ENCODE measurements around the gene GPR146.

GPR146 gene

DNA sequence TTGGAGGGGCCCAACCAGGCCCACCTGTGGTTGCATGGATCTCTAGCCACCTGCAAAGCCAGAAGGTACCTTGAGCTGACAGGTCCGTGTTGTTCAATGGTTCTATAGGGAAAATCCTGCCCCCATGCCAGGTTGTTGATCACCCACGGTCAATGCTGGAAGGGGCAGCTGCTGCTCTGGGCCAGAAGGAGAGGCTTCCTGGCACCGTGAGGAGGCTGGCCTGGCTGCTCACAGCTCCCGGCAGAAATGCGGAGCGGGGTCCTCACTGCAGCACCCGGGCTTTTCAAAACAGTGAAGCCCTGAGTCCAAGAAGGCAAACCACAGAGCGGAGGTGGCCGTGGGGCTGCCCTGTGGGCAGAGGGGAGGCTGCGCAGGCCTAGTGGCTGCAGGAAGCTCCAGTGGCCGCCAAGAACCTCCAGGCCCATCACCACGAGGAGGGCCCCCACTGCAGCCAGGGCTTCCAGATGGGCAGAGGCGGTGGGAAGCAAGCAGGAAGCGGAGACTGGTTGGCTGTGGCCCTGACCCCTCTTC is 25.0 kb upstream of the GPR146 start:
- H3K36me3 Mint-ChIP-seq = peaks cover 35% of the 10 kb centered on the region
- no peak overlapping the region for H3K4me3 Mint-ChIP-seq
- no peaks in the 10 kb centered on the region for H3K27me3 Mint-ChIP-seq
- H3K9me3 Mint-ChIP-seq = no peaks in the 10 kb centered on the region
- peaks cover 50% of the 10 kb centered on the region for H3K4me1 Mint-ChIP-seq
- ATAC-seq = no peak
- no peak overlapping the region for H3K27ac Mint-ChIP-seq

DNA sequence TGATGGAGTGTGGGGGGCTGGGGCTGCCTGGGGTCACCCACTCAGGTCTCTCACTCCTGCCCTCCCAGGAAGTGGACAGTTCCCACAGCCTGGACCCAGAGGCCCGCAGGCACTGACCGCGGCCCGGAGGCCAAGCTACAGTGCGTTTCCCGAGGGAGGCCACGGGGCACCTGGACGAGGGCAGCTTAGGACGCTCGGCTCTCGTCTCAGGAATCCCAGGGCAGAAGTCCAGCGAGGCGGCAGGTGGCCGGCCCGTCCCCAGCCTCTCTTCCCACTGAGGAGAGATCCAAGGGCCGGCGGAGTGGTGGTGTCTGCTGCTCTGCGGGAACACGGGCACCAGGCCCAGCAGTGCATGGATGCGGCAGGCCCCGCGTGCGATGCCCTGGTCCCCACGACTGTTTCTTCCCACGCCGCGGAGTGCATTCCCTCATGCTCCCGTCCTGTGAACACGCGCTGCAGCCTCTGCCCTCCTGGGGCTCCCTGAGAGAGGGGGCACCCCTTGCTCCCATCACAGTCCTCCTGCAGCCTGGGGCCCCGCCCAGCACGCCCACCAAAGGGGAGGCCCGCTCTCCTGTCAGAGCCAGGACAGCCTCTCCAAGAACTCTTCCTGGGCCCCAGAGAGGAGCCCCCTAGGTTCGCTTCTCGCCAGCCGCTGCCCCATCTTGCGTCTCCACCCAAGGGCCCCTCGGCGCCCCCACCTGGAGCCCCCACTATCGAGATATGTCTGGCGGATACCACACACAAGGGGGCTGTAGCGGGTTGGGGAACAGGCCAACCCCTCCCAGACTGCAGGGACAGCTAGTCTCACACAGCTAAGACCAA is 24.3 kb upstream of the GPR146 start:
- Mint-ChIP-seq H3K36me3 (peaks cover 41% of the 10 kb centered on the region), H3K9me3 (no peaks in the 10 kb centered on the region), H3K4me3 (no peak overlapping the region), H3K27me3 (no peaks in the 10 kb centered on the region), H3K27ac (no peak overlapping the region), H3K4me1 (peaks cover 52% of the 10 kb centered on the region)
- ATAC-seq = no peak

DNA sequence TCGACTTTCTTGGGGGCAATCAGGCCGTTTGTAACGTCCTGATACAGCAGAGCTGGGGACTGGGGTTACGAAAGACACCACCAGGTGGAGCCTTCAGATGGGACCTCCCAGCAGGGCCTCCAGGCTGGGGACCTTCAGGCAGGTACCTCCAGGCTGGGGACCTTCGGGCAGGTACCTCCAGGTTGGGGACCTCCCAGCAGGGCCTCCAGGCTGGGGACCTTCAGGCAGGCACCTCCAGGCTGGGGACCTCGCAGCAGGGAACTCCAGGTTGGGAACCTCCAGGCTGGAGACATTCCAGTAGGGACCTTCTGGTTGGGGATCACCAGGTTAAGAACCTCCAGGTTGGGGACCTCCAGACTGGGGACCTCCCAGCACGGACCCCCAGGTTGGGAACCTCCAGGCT is 23.5 kb upstream of the GPR146 start:
- H3K36me3 Mint-ChIP-seq = peaks cover 46% of the 10 kb centered on the region
- peaks cover 57% of the 10 kb centered on the region for H3K4me1 Mint-ChIP-seq
- no peaks in the 10 kb centered on the region for H3K27me3 Mint-ChIP-seq
- ATAC-seq = no peak
- H3K9me3 Mint-ChIP-seq = no peaks in the 10 kb centered on the region
- no peak overlapping the region for H3K27ac Mint-ChIP-seq
- H3K4me3 Mint-ChIP-seq = no peak overlapping the region

DNA sequence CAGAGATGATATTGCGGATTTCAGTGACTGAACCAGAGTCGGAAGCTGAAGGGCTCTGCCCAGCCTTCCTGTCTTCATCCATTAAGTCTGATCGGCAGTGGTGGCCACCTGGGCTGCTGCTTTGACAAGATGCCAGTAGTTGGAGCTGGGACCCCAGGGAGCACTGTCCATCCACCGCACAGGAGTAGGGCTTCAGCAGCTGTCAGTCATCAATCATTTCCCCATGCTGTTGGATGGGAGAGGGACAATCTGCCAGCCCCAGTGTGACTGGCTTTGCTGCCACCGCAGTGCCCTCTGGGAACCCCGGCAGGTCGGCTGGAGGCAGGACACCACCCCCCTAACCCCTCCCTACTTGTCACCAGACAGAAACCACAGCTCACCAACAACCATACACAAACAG is 23.0 kb upstream of the GPR146 start:
- Mint-ChIP-seq H3K4me1 (peaks cover 62% of the 10 kb centered on the region), H3K27ac (no peak overlapping the region), H3K4me3 (no peak overlapping the region), H3K27me3 (no peaks in the 10 kb centered on the region), H3K36me3 (peaks cover 51% of the 10 kb centered on the region), H3K9me3 (no peaks in the 10 kb centered on the region)
- ATAC-seq = no peak

DNA sequence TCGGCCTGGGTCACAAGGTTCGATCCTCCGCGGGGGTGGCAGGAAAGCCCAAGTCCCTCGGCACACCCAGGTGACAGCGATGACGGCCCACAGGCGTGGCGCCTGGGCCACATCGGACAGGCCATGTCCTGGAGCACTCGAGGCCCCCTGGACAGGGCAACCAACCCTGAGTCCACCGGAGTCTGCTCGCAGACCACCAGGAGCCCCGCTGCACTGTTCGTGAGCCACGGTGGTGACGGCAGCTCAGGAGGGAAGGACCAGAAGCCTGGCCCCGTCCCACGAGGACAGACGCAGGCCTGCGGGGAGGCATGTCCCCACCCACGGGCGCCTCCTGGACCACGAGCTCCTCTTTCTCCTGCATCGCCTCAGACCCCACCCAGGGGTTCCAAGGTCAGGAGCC is 22.4 kb upstream of the GPR146 start:
- H3K36me3 Mint-ChIP-seq = peaks cover 56% of the 10 kb centered on the region
- H3K4me1 Mint-ChIP-seq = peaks cover 68% of the 10 kb centered on the region
- H3K27me3 Mint-ChIP-seq = no peaks in the 10 kb centered on the region
- no peaks in the 10 kb centered on the region for H3K9me3 Mint-ChIP-seq
- H3K4me3 Mint-ChIP-seq = no peak overlapping the region
- no peak for ATAC-seq
- H3K27ac Mint-ChIP-seq = peak overlapping the region; percentile 89

DNA sequence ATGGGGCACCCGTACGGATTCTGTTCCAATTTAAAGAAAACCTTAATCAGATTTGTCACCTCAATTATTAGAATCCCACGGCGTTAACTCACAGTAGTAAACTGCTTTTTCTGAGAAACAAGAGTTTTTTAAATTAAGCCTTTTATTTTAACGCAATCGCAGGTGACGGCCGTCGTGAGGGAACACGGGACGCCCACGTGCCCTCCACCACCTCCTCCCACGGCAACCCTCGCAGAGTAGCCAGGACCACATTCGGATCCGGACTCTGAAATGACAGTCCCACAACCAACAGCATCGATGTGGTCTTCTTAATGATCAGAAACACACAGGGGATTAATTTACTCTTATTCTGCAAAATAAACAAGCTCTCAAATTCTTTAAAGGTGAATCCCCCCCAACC is 22.0 kb upstream of the GPR146 start:
- peaks cover 61% of the 10 kb centered on the region for H3K36me3 Mint-ChIP-seq
- H3K9me3 Mint-ChIP-seq = no peaks in the 10 kb centered on the region
- no peak overlapping the region for H3K4me3 Mint-ChIP-seq
- no peak for ATAC-seq
- H3K27me3 Mint-ChIP-seq = no peaks in the 10 kb centered on the region
- peaks cover 72% of the 10 kb centered on the region for H3K4me1 Mint-ChIP-seq
- H3K27ac Mint-ChIP-seq = peak overlapping the region; percentile 89

- Mint-ChIP-seq H3K9me3 (no peaks in the 10 kb centered on the region), H3K4me1 (peaks cover 73% of the 10 kb centered on the region), H3K27me3 (no peaks in the 10 kb centered on the region), H3K4me3 (peak overlapping the region; percentile 78), H3K27ac (peak overlapping the region; percentile 89), H3K36me3 (peaks cover 61% of the 10 kb centered on the region)
- peak; percentile 76 for ATAC-seq
Measured at GRCh38 chr7:1022801-1023465, 21.4 kb upstream of the GPR146 start.

- peak overlapping the region; percentile 78 for H3K4me3 Mint-ChIP-seq
- peak overlapping the region; percentile 89 for H3K27ac Mint-ChIP-seq
- H3K4me1 Mint-ChIP-seq = peaks cover 74% of the 10 kb centered on the region
- H3K9me3 Mint-ChIP-seq = no peaks in the 10 kb centered on the region
- no peaks in the 10 kb centered on the region for H3K27me3 Mint-ChIP-seq
- ATAC-seq = peak; percentile 87
- H3K36me3 Mint-ChIP-seq = peaks cover 52% of the 10 kb centered on the region
Measured at GRCh38 chr7:1024331-1024841, 20.0 kb upstream of the GPR146 start.

DNA sequence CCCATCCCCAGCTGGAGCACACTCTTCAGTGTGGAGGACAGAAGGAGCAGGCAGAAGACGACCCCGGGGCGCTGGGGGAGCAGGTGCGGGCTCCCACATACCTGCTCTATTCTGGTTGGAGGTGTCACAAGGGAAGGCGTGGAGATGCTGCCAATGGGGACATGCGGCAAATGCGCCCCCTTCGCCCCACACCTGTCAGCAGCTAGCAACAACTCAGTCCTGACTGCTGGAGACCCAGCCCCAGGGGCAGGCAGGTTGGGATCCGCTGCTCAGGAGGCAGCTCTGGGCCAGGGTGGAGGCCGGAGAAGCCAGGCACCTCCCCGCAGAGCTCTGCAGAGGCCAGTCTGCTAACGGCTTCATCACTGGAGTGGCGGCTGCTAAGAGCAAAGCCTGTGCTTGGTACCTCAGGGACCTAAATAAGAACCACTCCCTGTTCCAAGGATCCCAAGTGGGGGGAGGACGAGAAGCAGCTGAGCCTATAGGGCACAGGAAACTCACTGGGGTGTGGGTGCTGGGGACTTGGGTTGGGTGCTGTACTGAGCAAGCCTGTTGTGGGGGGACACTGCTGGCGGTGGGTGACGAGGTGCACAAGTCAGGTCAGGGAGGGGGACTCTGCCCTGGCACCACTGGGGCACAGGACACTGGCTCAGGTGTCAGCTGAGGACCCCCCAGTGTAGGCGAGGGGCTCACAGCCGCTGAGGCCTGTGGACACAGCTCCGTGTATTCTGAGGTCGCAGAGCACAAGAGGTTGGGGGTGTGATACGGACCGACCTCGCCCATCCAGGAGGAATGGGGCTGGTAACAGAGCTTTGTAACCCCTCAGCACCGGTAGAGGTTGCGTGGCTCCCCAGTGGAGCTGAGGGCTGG is 19.2 kb upstream of the GPR146 start:
- H3K4me3 Mint-ChIP-seq = peak overlapping the region; percentile 78
- ATAC-seq = no peak

GRCh38 chr7:1025743-1026581 is 18.4 kb upstream of the GPR146 start:
- peaks cover 45% of the 10 kb centered on the region for H3K36me3 Mint-ChIP-seq
- peaks cover 4% of the 10 kb centered on the region for H3K27me3 Mint-ChIP-seq
- H3K4me1 Mint-ChIP-seq = peaks cover 81% of the 10 kb centered on the region
- peak overlapping the region; percentile 89 for H3K27ac Mint-ChIP-seq
- peak overlapping the region; percentile 88 for H3K4me3 Mint-ChIP-seq
- no peak for ATAC-seq
- H3K9me3 Mint-ChIP-seq = no peaks in the 10 kb centered on the region

More for the DNA sequence above, 19.2 kb upstream of the GPR146 start:
- Mint-ChIP-seq H3K27me3 (no peaks in the 10 kb centered on the region), H3K9me3 (no peaks in the 10 kb centered on the region), H3K27ac (peak overlapping the region; percentile 89), H3K36me3 (peaks cover 50% of the 10 kb centered on the region), H3K4me1 (peaks cover 78% of the 10 kb centered on the region)

GRCh38 chr7:1026721-1027161 is 17.6 kb upstream of the GPR146 start:
- Mint-ChIP-seq H3K27ac (peak overlapping the region; percentile 83), H3K4me1 (peaks cover 83% of the 10 kb centered on the region), H3K36me3 (peaks cover 39% of the 10 kb centered on the region), H3K4me3 (peak overlapping the region; percentile 88), H3K27me3 (peaks cover 9% of the 10 kb centered on the region), H3K9me3 (no peaks in the 10 kb centered on the region)
- ATAC-seq = no peak

GRCh38 chr7:1027242-1028043 is 16.9 kb upstream of the GPR146 start:
- Mint-ChIP-seq H3K27me3 (peaks cover 9% of the 10 kb centered on the region), H3K4me3 (peak overlapping the region; percentile 88), H3K9me3 (no peaks in the 10 kb centered on the region), H3K4me1 (peaks cover 80% of the 10 kb centered on the region), H3K27ac (peak overlapping the region; percentile 83), H3K36me3 (peaks cover 34% of the 10 kb centered on the region)
- no peak for ATAC-seq

DNA sequence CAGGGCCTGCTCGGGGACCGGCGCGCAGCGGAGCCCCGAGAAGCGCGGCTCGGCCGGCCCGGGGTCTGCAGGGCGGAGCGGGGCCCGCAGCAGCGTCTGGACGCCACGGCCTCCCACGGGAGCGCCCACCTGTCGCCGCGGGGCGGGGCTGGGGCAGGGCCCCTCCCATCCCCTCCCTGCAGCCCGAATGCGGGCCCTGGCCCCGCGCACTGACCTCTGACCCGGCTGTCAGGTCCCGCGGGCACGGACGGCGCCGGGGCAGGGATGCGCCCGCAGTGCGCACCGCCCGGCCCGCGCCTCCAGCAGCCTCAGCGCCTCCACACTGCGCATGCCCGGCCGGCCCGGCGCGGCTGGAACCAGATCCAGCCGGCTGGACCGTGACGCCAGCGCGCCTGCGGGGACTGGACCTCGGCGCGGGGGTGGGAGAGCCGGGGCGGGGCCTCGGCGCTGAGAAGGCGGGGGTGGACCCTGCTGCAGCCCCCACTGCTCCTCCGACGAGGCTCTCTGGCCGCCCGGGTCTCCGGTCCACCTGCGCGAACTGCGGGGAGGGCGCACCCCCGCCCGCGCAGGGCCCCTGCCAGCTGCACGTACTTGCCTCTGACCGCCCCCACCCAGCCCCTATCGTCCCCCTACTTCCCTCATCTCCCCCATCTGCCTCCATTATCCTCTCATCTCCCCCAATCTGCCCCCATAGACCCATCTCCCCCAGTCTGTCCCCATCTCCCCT is 16.1 kb upstream of the GPR146 start:
- Mint-ChIP-seq H3K36me3 (peaks cover 28% of the 10 kb centered on the region), H3K27ac (peak overlapping the region; percentile 86), H3K4me1 (peaks cover 72% of the 10 kb centered on the region), H3K4me3 (peak overlapping the region; percentile 88), H3K9me3 (no peaks in the 10 kb centered on the region), H3K27me3 (peaks cover 9% of the 10 kb centered on the region)
- ATAC-seq = peak; percentile 73
